Right renal cortex interstitium (tissue), 3 donors: Measurements from ENCODE around the gene TMEM30B. TPM values are rescaled to one million over a fixed set of nuclear protein-coding genes. Genes with fewer than 3 reads are reported as not detected.
"Not testable (repeated sequence)": the region's sequence is repeated elsewhere in the genome, so short reads cannot be mapped to it uniquely, and the experiment has no call there.

Experiments used
- DNase-seq, 3 donors: peaks; one replicate each; pipeline ENCODE4 v3.0.0-alpha.2; 2013; ENCODE audit warnings: low read depth in 3 of 3, low spot score in 2 of 3
- polyA plus RNA-seq, 3 donors: library from polyadenylated mRNA; unstranded; fragments of 120-200 nt; gene quantifications; one replicate each; pipeline ENCODE4 v1.2.1, GENCODE V29; 2013; ENCODE audit not compliant: insufficient read length in 3 of 3

Gene TMEM30B, protein sequence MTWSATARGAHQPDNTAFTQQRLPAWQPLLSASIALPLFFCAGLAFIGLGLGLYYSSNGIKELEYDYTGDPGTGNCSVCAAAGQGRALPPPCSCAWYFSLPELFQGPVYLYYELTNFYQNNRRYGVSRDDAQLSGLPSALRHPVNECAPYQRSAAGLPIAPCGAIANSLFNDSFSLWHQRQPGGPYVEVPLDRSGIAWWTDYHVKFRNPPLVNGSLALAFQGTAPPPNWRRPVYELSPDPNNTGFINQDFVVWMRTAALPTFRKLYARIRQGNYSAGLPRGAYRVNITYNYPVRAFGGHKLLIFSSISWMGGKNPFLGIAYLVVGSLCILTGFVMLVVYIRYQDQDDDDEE
- polyA plus RNA-seq, result 10 to 100 TPM; 11.9 to 13.7 (median 13.0) TPM

DNA sequence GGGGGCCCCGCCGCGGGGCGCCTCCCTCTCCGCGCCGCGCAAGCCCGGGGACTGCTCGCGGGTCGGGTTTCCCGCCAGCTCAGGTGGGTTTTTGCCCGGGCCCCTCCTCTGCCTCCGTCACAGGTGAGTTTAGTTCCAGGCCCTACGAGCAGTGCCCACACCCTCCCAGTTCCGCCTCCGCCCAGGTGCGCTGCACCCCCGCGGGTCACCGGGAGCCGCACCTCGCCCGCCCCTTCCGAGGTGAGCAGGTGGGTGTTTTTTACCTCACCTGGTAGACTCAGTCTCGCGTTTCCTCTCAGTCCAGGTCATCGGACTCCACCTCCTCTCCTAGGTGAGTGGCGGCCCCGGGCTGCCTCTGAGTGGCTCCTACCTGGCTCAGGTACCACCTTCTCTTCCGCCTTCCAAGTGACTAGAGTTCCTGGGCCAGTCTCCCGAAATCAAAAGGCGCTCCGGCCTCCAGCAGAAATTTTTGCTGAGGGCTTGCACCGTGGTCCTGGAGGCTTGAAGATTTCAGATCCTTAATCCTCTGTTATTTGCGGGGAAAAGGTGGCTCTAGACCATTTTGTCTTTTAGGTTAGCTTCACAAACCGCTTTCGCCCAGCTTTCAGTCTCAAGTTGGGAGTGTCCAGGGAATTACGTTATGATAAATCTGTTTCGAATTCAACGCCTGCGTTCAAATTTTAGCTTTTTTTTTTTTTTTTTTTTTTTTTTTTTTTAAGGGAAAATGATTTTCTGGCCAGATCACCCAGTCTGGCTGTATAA lies at the start of gene TMEM30B:
Gene TMEM30B, minus strand, starts transcription at position 153 of the 762 bp plus-strand sequence. CDS start 191 bp downstream, outside the sequence.
- DNase-seq, result no peak

GRCh38 chr14:61330511-61330910 lies 49.4 kb upstream of the TMEM30B start:
- DNase-seq, result no peak

- DNase-seq, result no peak
These were observed 48.4 kb upstream of the TMEM30B start for GRCh38 chr14:61329478-61330051.

GRCh38 chr14:61328626-61329262 lies 47.6 kb upstream of the TMEM30B start:
- DNase-seq, result no peak

DNA sequence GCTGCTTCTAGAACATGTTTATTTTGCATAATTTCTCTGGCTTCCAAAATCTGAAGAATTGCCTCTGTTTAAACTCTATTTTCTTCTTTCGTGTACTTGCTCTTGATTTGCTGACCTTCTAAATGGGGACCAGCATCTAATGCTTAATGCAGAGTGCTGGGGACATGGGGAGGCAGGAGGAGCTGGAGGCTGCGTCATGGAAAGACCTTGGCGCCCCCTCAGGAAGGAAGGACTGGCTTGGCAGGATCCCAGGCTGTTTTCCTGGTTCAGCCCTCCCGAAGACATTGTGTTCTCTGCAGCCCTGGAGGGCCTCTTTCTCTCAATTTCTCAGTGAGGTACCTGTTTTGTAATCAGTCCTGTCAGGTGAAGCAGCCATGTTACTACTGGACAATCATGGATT lies 45.7 kb upstream of the TMEM30B start:
- no peak for DNase-seq

DNA sequence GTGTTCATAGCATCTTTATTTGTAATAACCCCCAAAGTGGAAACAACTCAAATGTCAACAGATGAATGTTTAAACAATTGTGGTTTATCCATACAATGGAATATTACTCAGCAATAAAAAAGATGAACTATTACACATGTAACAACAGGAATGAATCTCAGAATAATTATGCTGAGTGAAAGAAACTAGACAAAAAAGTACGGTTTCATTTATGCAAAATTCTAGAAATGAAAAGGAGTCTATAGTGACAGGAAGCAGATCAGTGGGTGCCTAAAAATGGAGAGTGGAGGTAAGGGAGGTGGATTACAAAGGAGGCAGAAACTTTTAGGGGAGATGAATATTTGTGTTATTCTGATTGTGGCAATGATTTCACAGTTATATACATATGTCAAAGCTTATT lies 45.0 kb upstream of the TMEM30B start:
- DNase-seq, result no peak

DNA sequence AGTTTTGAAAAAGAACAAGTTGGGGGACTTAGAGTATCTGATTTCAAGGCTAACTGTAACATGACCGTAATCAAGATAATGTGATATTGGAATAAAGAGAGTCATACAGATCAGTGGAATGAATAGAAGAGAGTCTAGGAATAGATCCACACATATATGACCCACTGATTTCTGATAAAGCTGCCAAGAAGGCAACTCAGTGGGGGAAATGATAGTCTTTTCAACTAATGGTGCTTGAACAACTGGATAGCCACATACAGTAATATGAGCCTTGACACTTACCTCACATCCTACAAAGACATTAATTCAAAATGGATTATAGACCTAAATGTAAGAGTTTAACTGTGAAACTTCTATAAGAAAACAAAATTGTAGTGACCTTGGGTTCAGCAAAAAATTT lies 44.0 kb upstream of the TMEM30B start:
- DNase-seq, result no peak

DNA sequence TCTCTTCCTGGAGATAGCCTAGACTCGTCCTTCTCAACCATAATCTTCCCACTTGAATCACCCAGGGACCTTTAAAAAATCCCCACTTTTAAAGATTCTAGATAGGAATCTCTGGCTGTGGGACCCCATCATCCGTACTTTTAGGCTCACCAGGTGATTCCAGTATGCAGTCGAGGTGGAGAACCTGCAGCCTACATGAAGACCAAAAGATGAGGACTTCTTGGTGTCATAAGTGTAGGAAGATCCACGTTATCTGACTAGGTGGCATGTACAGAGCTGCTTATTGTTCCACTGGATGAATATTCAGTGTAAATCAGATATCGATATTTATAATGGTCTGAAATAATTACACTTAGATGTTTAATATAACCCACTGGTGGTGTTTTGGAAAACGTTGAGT lies 42.8 kb upstream of the TMEM30B start:
- no peak for DNase-seq

GRCh38 chr14:61322799-61323290 lies 41.7 kb upstream of the TMEM30B start:
- DNase-seq, result no peak

GRCh38 chr14:61322011-61322798 lies 41.1 kb upstream of the TMEM30B start:
- no peak for DNase-seq

- DNase-seq, result peak in 1 of 3 donors; percentile 44
These were observed 40.4 kb upstream of the TMEM30B start, which contains the start of gene PRKCH for GRCh38 chr14:61321385-61322010. TSS of gene PRKCH (plus strand) at chr14:61321579. CDS start at chr14:61322102, 523 bp downstream.

DNA sequence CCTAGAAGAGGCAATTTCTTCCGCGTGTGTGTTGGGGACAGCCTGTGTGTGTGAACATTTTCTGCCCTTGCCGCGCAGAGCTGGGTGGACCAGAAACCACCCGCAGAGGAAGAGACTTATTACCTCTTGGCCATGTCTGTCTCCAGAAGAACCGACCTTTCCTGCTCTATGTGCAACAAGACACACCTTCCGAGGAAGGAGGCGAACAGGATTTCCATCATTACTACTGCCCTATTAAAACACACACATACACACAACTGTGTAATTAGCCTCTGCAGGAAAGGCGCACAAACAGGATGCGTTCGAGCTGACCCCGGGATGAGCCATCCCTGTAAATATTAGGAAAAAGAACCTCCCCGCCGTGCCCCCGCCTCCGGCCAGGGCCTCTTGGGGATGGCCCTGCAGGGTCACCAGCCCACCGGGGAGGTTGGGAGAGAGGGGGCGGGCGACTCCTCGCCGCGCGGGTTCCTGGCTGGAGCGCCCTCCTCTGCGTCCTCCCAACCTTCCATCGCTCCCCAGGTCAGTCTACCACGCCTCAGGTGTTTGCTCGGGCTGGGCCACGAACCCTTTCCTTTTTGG lies 39.8 kb upstream of the TMEM30B start:
- no peak for DNase-seq

- not testable (repeated sequence) for DNase-seq
These were observed 39.0 kb upstream of the TMEM30B start for GRCh38 chr14:61320170-61320569.

DNA sequence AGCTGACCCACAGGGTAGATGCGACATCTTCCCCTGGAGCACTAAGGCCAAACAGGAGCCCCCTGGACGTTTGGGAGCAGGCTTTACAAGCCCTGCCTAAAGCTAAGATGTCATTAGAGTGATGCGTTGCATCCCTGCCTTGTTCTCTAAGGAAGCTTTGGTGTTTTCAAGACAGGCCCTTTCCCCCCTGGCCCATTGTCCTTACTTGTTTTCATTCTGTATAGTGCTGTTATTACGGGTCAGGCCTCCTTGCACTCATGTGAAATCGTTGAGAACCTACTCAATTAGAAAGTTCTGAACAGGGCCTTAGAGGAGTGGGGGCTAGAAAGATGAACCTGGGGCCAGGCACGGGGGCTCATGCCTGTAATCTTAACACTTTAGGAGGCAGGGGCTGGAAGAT lies 38.6 kb upstream of the TMEM30B start:
- no peak for DNase-seq

DNA sequence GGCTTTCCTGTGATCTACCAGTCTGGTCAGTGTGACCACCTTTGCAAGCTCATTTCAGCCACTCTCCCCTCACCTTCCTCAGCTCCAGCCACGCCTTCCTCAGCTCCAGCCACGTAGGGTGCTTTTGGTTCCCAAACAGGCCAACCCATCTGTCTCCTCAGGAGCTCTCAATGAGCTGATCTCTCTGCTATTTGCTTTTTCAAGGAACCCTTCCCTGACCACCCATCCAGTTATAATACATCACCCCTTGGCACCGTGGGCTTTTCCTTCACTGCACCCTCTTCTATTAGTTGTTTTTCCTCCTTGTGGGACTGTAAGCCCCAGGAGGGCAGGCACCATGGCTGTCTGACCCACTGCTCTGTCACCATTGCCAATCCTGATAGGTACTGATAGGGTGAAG lies 37.9 kb upstream of the TMEM30B start:
- DNase-seq, result no peak

GRCh38 chr14:61315313-61315712 lies 34.2 kb upstream of the TMEM30B start:
- no peak for DNase-seq

DNA sequence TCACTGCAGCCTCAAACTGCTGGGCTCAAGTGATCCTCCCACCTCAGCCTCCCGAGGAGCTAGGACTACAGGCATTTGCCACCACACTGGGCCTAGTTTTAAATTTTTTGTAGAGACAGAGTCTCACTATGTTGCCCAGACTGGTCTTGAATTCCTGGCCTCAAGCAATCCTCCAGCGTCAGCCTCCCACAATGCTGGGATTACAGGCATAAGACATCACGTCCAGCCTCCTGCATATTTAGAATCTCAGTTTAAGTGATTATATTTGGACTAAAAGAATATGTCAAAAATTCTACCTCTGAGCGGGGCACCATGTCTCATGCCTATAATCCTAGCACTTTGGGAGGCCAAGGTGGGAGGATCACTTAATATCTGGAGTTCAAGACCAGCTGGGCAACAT lies 27.6 kb upstream of the TMEM30B start:
- not testable (repeated sequence) for DNase-seq

DNA sequence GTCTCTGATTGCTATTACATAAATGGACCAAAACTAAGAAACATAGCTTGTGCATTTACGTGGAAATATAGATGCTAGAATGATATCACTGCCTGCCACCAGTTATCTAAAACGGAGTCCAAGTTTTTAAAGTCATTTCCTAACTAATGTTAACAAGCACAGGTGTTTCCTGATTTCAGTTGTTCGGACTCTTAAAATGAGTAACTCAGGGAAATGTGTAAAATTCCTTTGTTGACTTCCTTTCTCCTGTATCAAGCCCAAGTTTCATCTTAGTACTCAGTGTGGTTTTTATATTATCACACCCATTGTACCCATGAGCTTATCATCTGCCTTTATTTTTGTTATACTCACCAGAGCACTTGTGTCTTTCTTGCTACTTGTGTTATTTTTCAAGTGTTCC lies 27.1 kb upstream of the TMEM30B start:
- DNase-seq, result no peak

GRCh38 chr14:61304688-61305087 lies 23.6 kb upstream of the TMEM30B start:
- no peak for DNase-seq
